ENCODE measurements around the gene EIF5.
A peak's percentile ranks its signal among the peaks of the same experiment; 100 is the strongest.

Gene EIF5

DNA sequence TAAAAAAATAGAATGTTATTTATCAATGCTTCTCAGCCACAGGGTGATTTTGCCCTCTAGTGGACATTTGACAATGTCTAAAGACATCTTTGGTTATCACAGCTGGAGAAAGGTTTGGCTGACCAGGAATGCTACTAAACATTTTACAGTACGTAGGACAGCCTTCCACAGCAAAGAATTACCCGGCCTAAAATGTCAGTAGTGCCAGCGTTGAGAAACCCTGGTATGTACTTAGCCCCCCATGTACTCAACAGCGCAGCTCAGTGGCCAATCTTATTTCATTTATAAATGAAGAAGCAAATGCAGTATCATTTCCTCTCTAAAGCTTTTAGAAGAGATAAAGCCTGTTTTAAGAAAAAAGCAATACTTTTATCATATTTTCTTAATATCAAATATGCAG lies 57.0 kb downstream of the EIF5 start:
- H3K4me3 ChIP-seq (ENCODE audit: low read depth, low read length), result no peak overlapping the region
- peak; percentile 67 for TF ChIP-seq CTCF (IDR thresholded peaks at IDR 0.05; ENCODE audit: low read depth, low read length)
- peak; percentile 84 for DNase-seq (ENCODE audit: low read depth, low spot score)
- in situ Hi-C loops (cut with HindIII; ENCODE audit: low sequenced_read_pairs), result no loop called here

GRCh38 chr14:103392106-103392505 lies 58.1 kb downstream of the EIF5 start:
- in situ Hi-C loops (cut with HindIII; ENCODE audit: low sequenced_read_pairs), result no loop called here
- DNase-seq (ENCODE audit: low read depth, low spot score), result no peak
- no peak for TF ChIP-seq CTCF (IDR thresholded peaks at IDR 0.05; ENCODE audit: low read depth, low read length)
- H3K4me3 ChIP-seq (ENCODE audit: low read depth, low read length), result no peak overlapping the region

DNA sequence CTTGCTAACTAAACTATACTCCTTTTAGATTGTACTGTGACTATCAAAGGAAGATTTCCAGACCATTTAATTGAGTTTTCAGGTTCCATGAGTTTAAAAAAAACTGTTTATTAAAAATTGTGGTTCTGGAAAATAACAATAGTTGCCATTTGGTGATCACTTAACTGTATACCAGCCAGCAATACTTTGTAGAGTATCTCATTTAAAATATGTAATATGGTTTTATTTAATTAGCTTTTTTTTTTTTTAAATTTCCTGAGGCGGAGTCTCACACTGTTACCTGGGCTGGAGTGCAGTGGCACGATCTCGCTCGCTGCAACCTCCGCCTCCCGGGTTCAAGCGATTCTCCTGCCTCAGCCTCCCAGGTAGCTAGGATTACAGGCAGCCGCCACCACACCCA lies 58.5 kb downstream of the EIF5 start:
- TF ChIP-seq CTCF (IDR thresholded peaks at IDR 0.05; ENCODE audit: low read depth, low read length), result no peak
- no peak for DNase-seq (ENCODE audit: low read depth, low spot score)
- in situ Hi-C loops (cut with HindIII; ENCODE audit: low sequenced_read_pairs), result no loop called here
- no peak overlapping the region for H3K4me3 ChIP-seq (ENCODE audit: low read depth, low read length)

DNA sequence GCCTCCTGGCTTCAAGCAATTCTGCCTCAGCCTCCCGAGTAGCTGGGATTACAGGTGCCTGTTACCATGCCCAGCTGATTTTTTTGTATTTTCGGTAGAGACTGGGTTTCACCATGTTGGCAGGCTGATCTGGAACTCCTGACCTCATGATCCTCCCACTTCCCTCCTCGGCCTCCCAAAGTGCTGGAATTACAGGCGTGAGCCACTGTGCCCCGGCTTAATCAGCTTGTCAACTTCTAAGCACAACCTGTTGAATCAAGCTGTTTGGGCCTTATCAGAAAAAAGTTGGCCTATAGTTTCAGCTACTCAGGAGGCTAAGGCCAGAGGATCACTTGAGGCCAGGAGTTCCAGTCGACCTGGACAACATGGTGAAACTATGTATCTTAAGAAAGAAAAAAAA lies 59.0 kb downstream of the EIF5 start:
- TF ChIP-seq CTCF (IDR thresholded peaks at IDR 0.05; ENCODE audit: low read depth, low read length), result no peak

GRCh38 chr14:103393676-103394626 lies 59.9 kb downstream of the EIF5 start:
- in situ Hi-C loops (cut with HindIII; ENCODE audit: low sequenced_read_pairs), result no loop called here
- peak; percentile 50 for DNase-seq (ENCODE audit: low read depth, low spot score)
- no peak overlapping the region for H3K4me3 ChIP-seq (ENCODE audit: low read depth, low read length)
- peak; percentile 75 for TF ChIP-seq CTCF (IDR thresholded peaks at IDR 0.05; ENCODE audit: low read depth, low read length)

More for the DNA sequence above, 59.0 kb downstream of the EIF5 start:
- H3K4me3 ChIP-seq (ENCODE audit: low read depth, low read length), result no peak overlapping the region
- in situ Hi-C loops (cut with HindIII; ENCODE audit: low sequenced_read_pairs), result no loop called here
- no peak for DNase-seq (ENCODE audit: low read depth, low spot score)

Data from astrocyte of the spinal cord (primary cell).